Measurements from ENCODE around the gene ENAH. TPM values are rescaled to one million over a fixed set of nuclear protein-coding genes. Genes with fewer than 3 reads are reported as not detected.

Gene ENAH
- total RNA-seq, 4 donors from 2014 or later = 31.4 to 56.3 (median 45.3) TPM

- Histone ChIP-seq H3K36me3 (peaks cover 0 to under 1% (median 0%) of the 10 kb centered on the region in 3 donors), H3K27me3 (no peaks in the 10 kb centered on the region), H3K9me3 (no peaks in the 10 kb centered on the region), H3K4me1 (no peaks in the 10 kb centered on the region), H3K27ac (no peak overlapping the region), H3K4me3 (no peak overlapping the region)
- no peak for DNase-seq (ENCODE audit: low spot score in 2 of 2)
- TF ChIP-seq CTCF (IDR thresholded peaks at IDR 0.05) = no peak
- TF ChIP-seq EP300 (IDR thresholded peaks at IDR 0.05) = no peak
- TF ChIP-seq POLR2A (IDR thresholded peaks at IDR 0.05) = no peak
- 70 to 83% methylated on average over 1 of the region's 1 CpG for WGBS, 2 donors
These were observed 130.2 kb downstream of the ENAH start for GRCh38 chr1:225522588-225523262.

- Histone ChIP-seq H3K27ac (no peak overlapping the region), H3K36me3 (peaks cover 0 to 8% (median 0%) of the 10 kb centered on the region in 3 donors), H3K27me3 (no peaks in the 10 kb centered on the region), H3K4me1 (no peaks in the 10 kb centered on the region), H3K4me3 (no peak overlapping the region), H3K9me3 (no peaks in the 10 kb centered on the region)
- WGBS, 2 donors = 95% methylated on average over 7 of the region's 7 CpGs
- TF ChIP-seq POLR2A (IDR thresholded peaks at IDR 0.05) = no peak
- TF ChIP-seq EP300 (IDR thresholded peaks at IDR 0.05) = no peak
- no peak for TF ChIP-seq CTCF (IDR thresholded peaks at IDR 0.05)
- DNase-seq (ENCODE audit: low spot score in 2 of 2) = no peak
These were observed 132.2 kb downstream of the ENAH start for GRCh38 chr1:225520587-225521227.

GRCh38 chr1:225519166-225519863, 133.6 kb downstream of the ENAH start:
- no peak overlapping the region for H3K4me3 ChIP-seq
- H3K36me3 ChIP-seq = peaks cover 0 to 8% (median 0%) of the 10 kb centered on the region in 3 donors
- TF ChIP-seq POLR2A (IDR thresholded peaks at IDR 0.05) (no peak), CTCF (IDR thresholded peaks at IDR 0.05) (no peak), EP300 (IDR thresholded peaks at IDR 0.05) (no peak)
- no peaks in the 10 kb centered on the region for H3K27me3 ChIP-seq
- no peaks in the 10 kb centered on the region for H3K4me1 ChIP-seq
- no peaks in the 10 kb centered on the region for H3K9me3 ChIP-seq
- H3K27ac ChIP-seq = no peak overlapping the region
- WGBS, 2 donors = 87% methylated on average over 19 of the region's 19 CpGs
- DNase-seq (ENCODE audit: low spot score in 2 of 2) = no peak

GRCh38 chr1:225517697-225518096, 135.2 kb downstream of the ENAH start:
- H3K4me1 ChIP-seq = no peaks in the 10 kb centered on the region
- H3K36me3 ChIP-seq = peaks cover 0 to 8% (median 0%) of the 10 kb centered on the region in 3 donors
- H3K4me3 ChIP-seq = no peak overlapping the region
- H3K27me3 ChIP-seq = no peaks in the 10 kb centered on the region
- no peak overlapping the region for H3K27ac ChIP-seq
- TF ChIP-seq POLR2A (IDR thresholded peaks at IDR 0.05) (no peak), CTCF (IDR thresholded peaks at IDR 0.05) (no peak), EP300 (IDR thresholded peaks at IDR 0.05) (no peak)
- no peaks in the 10 kb centered on the region for H3K9me3 ChIP-seq
- no peak for DNase-seq (ENCODE audit: low spot score in 2 of 2)
- WGBS, 2 donors = 86 to 87% methylated on average over 8 of the region's 8 CpGs

- no peak for DNase-seq (ENCODE audit: low spot score in 2 of 2)
- Histone ChIP-seq H3K27me3 (no peaks in the 10 kb centered on the region), H3K36me3 (peaks cover 0 to 8% (median 0%) of the 10 kb centered on the region in 3 donors), H3K9me3 (no peaks in the 10 kb centered on the region), H3K27ac (no peak overlapping the region), H3K4me1 (no peaks in the 10 kb centered on the region), H3K4me3 (no peak overlapping the region)
- WGBS, 2 donors = 96% methylated on average over 6 of the region's 6 CpGs
- no peak for TF ChIP-seq POLR2A (IDR thresholded peaks at IDR 0.05)
- TF ChIP-seq CTCF (IDR thresholded peaks at IDR 0.05) = no peak
- TF ChIP-seq EP300 (IDR thresholded peaks at IDR 0.05) = no peak
These were observed 135.7 kb downstream of the ENAH start for GRCh38 chr1:225517221-225517620.
